HEK293 (cell line): ENCODE measurements around the gene SBK1.

ENCODE experiments used
- CTCF ChIA-PET: fragments of 350-600 bp; formaldehyde crosslinking; extraction: SDS; loops from one replicate; lab custom pipeline; 2021; ENCODE audit warnings: antibody characterized with exemption; lab: Yijun Ruan, JAX
- POLR2A ChIA-PET: fragments of 300-600 bp; formaldehyde crosslinking; extraction: SDS; loops from one replicate; lab custom pipeline; 2020; ENCODE audit warnings: antibody characterized with exemption, inconsistent platforms; lab: Yijun Ruan, JAX
- H3K27ac ChIP-seq: fragments of 200-500 bp; sonication (Bioruptor generic); 2 replicates; pipeline ENCODE4 v1.5.1; 2014; ENCODE audit warnings: low read depth, low read length, control low read depth, inconsistent platforms; ENCODE audit errors: extremely low read depth
- H3K36me3 ChIP-seq, 2 experiments: fragments of 200-500 bp in 1 of 2; sonication (Bioruptor generic) in 1 of 2; 1 replicate in 1 of 2; 2 replicates in 1 of 2; pipeline ENCODE4 v1.5.1; 2014 to 2017; ENCODE audit warnings: inconsistent platforms in 2 of 2, low read length in 2 of 2; ENCODE audit not compliant: control insufficient read depth in 2 of 2, insufficient read depth in 1 of 2
- H3K4me1 ChIP-seq: fragments of 200-500 bp; sonication (Bioruptor generic); 2 replicates; pipeline ENCODE4 v1.5.1; 2014; ENCODE audit warnings: mild to moderate bottlenecking, low read length, inconsistent platforms; ENCODE audit not compliant: control insufficient read depth, insufficient read depth
- H3K4me3 ChIP-seq: 2 replicates; pipeline ENCODE4 v1.5.1; 2011; ENCODE audit warnings: low read depth, mild to moderate bottlenecking, control low read depth, low read length, moderate library complexity
- H3K9me3 ChIP-seq: fragments of 200-500 bp; sonication (Bioruptor generic); 2 replicates; pipeline ENCODE4 v1.5.1; 2014; ENCODE audit warnings: low read depth, low read length, inconsistent platforms; ENCODE audit not compliant: control insufficient read depth, insufficient read depth
- PRDM1 ChIP-seq: fragments of 450-650 bp; formaldehyde crosslinking; IDR thresholded peaks from 2 replicates; pipeline ENCODE4; 2016; ENCODE audit warnings: missing biosample characterization, missing genetic modification characterization
- PRDM10 ChIP-seq: fragments of 450-650 bp; formaldehyde crosslinking; IDR thresholded peaks from 2 replicates; pipeline ENCODE4 v1.5.1; 2016; ENCODE audit warnings: missing biosample characterization, missing genetic modification characterization
- REST ChIP-seq: fragments of 450-650 bp; formaldehyde crosslinking; IDR thresholded peaks from 2 replicates; pipeline ENCODE4 v1.5.1; 2016; ENCODE audit warnings: missing biosample characterization, missing genetic modification characterization
- ZIC2 ChIP-seq: fragments of 450-650 bp; formaldehyde crosslinking; IDR thresholded peaks from 2 replicates; pipeline ENCODE4 v1.5.1; 2016; ENCODE audit warnings: missing biosample characterization, missing genetic modification characterization
- ZNF140 ChIP-seq: fragments of 450-650 bp; formaldehyde crosslinking; IDR thresholded peaks from 2 replicates; pipeline ENCODE4 v1.5.1; 2016; ENCODE audit warnings: missing biosample characterization, missing genetic modification characterization
- ZNF202 ChIP-seq: fragments of 450-650 bp; formaldehyde crosslinking; IDR thresholded peaks from 2 replicates; pipeline ENCODE4 v1.5.1; 2016; ENCODE audit warnings: missing biosample characterization, missing genetic modification characterization, borderline replicate concordance
- ZNF274 ChIP-seq, 2 experiments: fragments of 200-500 bp in 1 of 2; fragments of 450-650 bp in 1 of 2; sonication (Bioruptor generic) in 1 of 2; formaldehyde crosslinking in 1 of 2; IDR thresholded peaks; 2 replicates each; pipeline versions ENCODE4 v1.5.1 to v1.6.1; 2014 to 2016; ENCODE audit warnings: borderline replicate concordance in 1 of 2, inconsistent platforms in 1 of 2, low read length in 1 of 2, missing biosample characterization in 1 of 2, missing genetic modification characterization in 1 of 2
- ZNF394 ChIP-seq: fragments of 450-650 bp; formaldehyde crosslinking; IDR thresholded peaks from 2 replicates; pipeline ENCODE4 v1.5.1; 2016; ENCODE audit warnings: missing biosample characterization, missing genetic modification characterization, mild to moderate bottlenecking, moderate library complexity, borderline replicate concordance
- ZNF571 ChIP-seq: fragments of 450-650 bp; formaldehyde crosslinking; IDR thresholded peaks from 2 replicates; pipeline ENCODE4 v1.5.0; 2017; ENCODE audit warnings: missing biosample characterization, missing genetic modification characterization
- ZNF768 ChIP-seq: fragments of 450-650 bp; formaldehyde crosslinking; IDR thresholded peaks from 2 replicates; pipeline ENCODE4 v1.5.1; 2018; ENCODE audit warnings: missing biosample characterization, mild to moderate bottlenecking, missing genetic modification characterization

Gene SBK1

GRCh38 chr16:28297308-28297707 is 5.0 kb downstream of the SBK1 start:
- no peak overlapping the region for H3K27ac ChIP-seq
- H3K4me1 ChIP-seq, result no peaks in the 10 kb centered on the region
- no peaks in the 10 kb centered on the region for H3K9me3 ChIP-seq
- POLR2A ChIA-PET, result no interaction called here
- CTCF ChIA-PET, result interaction anchor here (0.7 to 1.8 kb wide), 2 partner anchors 19 to 243 kb away, joined by 3 to 5 read pairs; no protein-coding TSS in a partner anchor
- no peak overlapping the region for H3K4me3 ChIP-seq
- H3K36me3 ChIP-seq, result no peaks in the 10 kb centered on the region
- peak; percentile 60; the same call in 1 of the 2 replicates for TF ChIP-seq ZNF394 (tag by site-specific recombination)
- TF ChIP-seq PRDM1, result no peak
- peak; percentile 85; the same call in 1 of the 2 replicates for TF ChIP-seq ZNF768
- TF ChIP-seq, all 188 proteins: peak for 2

GRCh38 chr16:28297784-28298510 is 5.6 kb downstream of the SBK1 start:
- POLR2A ChIA-PET, result no interaction called here
- Histone ChIP-seq H3K9me3 (no peaks in the 10 kb centered on the region), H3K36me3 (no peaks in the 10 kb centered on the region), H3K4me3 (no peak overlapping the region), H3K27ac (no peak overlapping the region), H3K4me1 (no peaks in the 10 kb centered on the region)
- CTCF ChIA-PET, result interaction anchor here (0.6 to 1.8 kb wide), 4 partner anchors 16 to 243 kb away, joined by 3 to 5 read pairs (median 4); no protein-coding TSS in a partner anchor
- TF ChIP-seq PRDM10 (tag by site-specific recombination) (no peak), REST (tag by site-specific recombination) (peak; percentile 96)

- ChIA-PET CTCF (interaction anchor here (0.6 to 1.8 kb wide), 3 partner anchors 17 to 23 kb away, joined by 3 to 5 read pairs (median 5); no protein-coding TSS in a partner anchor), POLR2A (no interaction called here)
These were observed 6.2 kb downstream of the SBK1 start for GRCh38 chr16:28298511-28298878.

More at GRCh38 chr16:28298511-28298878, 6.2 kb downstream of the SBK1 start:
- H3K27ac ChIP-seq, result no peak overlapping the region
- H3K4me1 ChIP-seq, result no peaks in the 10 kb centered on the region
- no peak overlapping the region for H3K4me3 ChIP-seq
- no peaks in the 10 kb centered on the region for H3K9me3 ChIP-seq
- TF ChIP-seq ZNF202 (no peak), PRDM10 (tag by site-specific recombination) (peak; percentile 39), ZNF571 (tag by site-specific recombination) (no peak), ZNF274 (IDR thresholded peaks at IDR 0.05; ENCODE audit: low read length) (no peak), ZNF274 (tag by site-specific recombination; IDR thresholded peaks at IDR 0.05; ENCODE audit: borderline replicate concordance) (no peak), ZIC2 (tag by site-specific recombination) (peak; percentile 41; the same call in 1 of the 2 replicates), ZNF140 (tag by site-specific recombination) (no peak)
- H3K36me3 ChIP-seq, result no peaks in the 10 kb centered on the region
